ENCODE data around the gene DOCK4.

- TF ChIP-seq ZNF274 (IDR thresholded peaks at IDR 0.05; ENCODE audit: low read depth, low read length) (no peak), YY1 (IDR thresholded peaks at IDR 0.05; ENCODE audit: insufficient read depth, insufficient read length) (no peak), SUZ12 (IDR thresholded peaks at IDR 0.05; ENCODE audit: extremely low read depth, insufficient read depth, insufficient read length) (no peak)
Measured at GRCh38 chr7:112116894-112117293, 89.3 kb downstream of the DOCK4 start.

Measured in NT2/D1 (cell line).